Measurements from ENCODE around the gene ARAP1.
A peak's percentile ranks its signal among the peaks of the same experiment; 100 is the strongest.

ARAP1 gene

GRCh38 chr11:72723508-72723907 is 28.7 kb downstream of the ARAP1 start:
- Histone ChIP-seq H3K36me3 (ENCODE audit: control insufficient read depth in 4 of 4, insufficient read depth in 4 of 4, low read length in 3 of 4) (peaks cover 0 to 54% (median 8%) of the 10 kb centered on the region in 4 experiments), H3K27ac (ENCODE audit: insufficient read depth in 1 of 2, low read depth in 1 of 2, low read length in 2 of 2, poor library complexity in 1 of 2, severe bottlenecking in 2 of 2) (peak overlapping the region in 1 of 2 experiments; percentile 50), H3K4me3 (ENCODE audit: control insufficient read depth in 1 of 7, extremely low read depth in 1 of 7, insufficient read depth in 4 of 7, low read depth in 2 of 7, low read length in 6 of 7) (no peak overlapping the region), H3K4me1 (ENCODE audit: control extremely low read depth in 1 of 4, control insufficient read depth in 4 of 4, insufficient read depth in 4 of 4, low read length in 3 of 4) (peaks cover 19 to 74% (median 56%) of the 10 kb centered on the region in 4 experiments), H3K27me3 (replicated peaks in 2 of 5; ENCODE audit: control insufficient read depth in 4 of 5, insufficient read depth in 5 of 5, low read length in 4 of 5) (no peaks in the 10 kb centered on the region), H3K9me3 (ENCODE audit: control extremely low read depth in 1 of 5, control insufficient read depth in 4 of 5, insufficient read depth in 2 of 5, low read depth in 1 of 5, low read length in 4 of 5) (no peaks in the 10 kb centered on the region)
- no peak for DNase-seq
- ChIA-PET CTCF (interaction anchor here (0.7 to 11.1 kb wide), 14 partner anchors 9 to 454 kb away, joined by 3 to 118 read pairs (median 4); partner anchors contain the start of genes ATG16L2 and STARD10), POLR2A (interaction anchor here (0.6 to 1.9 kb wide), 2 partner anchors 73 to 90 kb away, joined by 6 to 7 read pairs; no protein-coding TSS in a partner anchor)
- 82% methylated on average over 4 of the region's 9 CpGs for WGBS (ENCODE audit: insufficient coverage)

DNA sequence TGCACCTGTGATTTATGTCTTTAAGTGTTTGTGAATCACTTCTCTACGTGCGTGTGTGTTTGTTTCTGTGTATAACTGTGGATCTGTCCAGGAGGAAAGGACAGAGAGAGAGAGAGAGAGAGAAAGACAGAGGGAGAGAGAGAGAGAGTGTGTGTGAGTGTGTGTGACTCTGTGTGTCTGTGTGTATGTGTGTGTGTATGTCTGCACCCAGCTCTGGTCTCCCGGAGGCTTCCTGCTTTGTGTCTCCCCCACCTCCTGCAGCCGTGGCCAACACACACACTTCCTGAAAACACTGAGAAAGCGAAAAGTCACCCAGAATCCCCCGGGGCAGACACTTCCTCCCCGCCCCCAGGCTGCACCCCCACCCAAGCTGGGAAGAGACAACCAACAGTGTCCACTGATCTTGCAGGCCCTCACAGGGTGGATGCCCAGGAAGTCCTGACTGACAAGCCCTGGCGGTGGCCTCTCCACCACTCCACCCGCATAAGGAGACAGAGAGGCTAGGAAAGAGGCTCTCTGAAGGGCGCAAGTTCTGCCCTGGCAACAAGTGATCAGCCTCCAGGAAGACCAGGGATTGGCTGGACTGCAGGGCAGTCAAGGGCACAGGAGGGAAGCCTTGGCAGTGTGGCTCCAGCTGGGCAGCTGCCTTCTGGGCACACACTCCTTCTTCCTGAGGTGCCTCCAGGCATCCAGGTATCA is 30.0 kb downstream of the ARAP1 start:
- peak; percentile 90 to 97 (median 95) for DNase-seq
- CTCF ChIA-PET = interaction anchor here (0.8 to 11.1 kb wide), 8 partner anchors 16 to 523 kb away, joined by 3 to 118 read pairs (median 4); partner anchors contain the start of genes ATG16L2 and STARD10
- Histone ChIP-seq H3K27me3 (replicated peaks in 2 of 5; ENCODE audit: control insufficient read depth in 4 of 5, insufficient read depth in 5 of 5, low read length in 4 of 5) (no peaks in the 10 kb centered on the region), H3K27ac (ENCODE audit: insufficient read depth in 1 of 2, low read depth in 1 of 2, low read length in 2 of 2, poor library complexity in 1 of 2, severe bottlenecking in 2 of 2) (peak overlapping the region; percentile 73 to 88), H3K4me3 (ENCODE audit: control insufficient read depth in 1 of 7, extremely low read depth in 1 of 7, insufficient read depth in 4 of 7, low read depth in 2 of 7, low read length in 6 of 7) (peak overlapping the region; percentile 34 to 80 (median 74)), H3K4me1 (ENCODE audit: control extremely low read depth in 1 of 4, control insufficient read depth in 4 of 4, insufficient read depth in 4 of 4, low read length in 3 of 4) (peaks cover 19 to 76% (median 62%) of the 10 kb centered on the region in 4 experiments), H3K9me3 (ENCODE audit: control extremely low read depth in 1 of 5, control insufficient read depth in 4 of 5, insufficient read depth in 2 of 5, low read depth in 1 of 5, low read length in 4 of 5) (no peaks in the 10 kb centered on the region), H3K36me3 (ENCODE audit: control insufficient read depth in 4 of 4, insufficient read depth in 4 of 4, low read length in 3 of 4) (peaks cover 0 to 63% (median 13%) of the 10 kb centered on the region in 4 experiments)
- 0% methylated on average over 7 of the region's 10 CpGs for WGBS (ENCODE audit: insufficient coverage)
- POLR2A ChIA-PET = interaction anchor here (0.7 to 1.9 kb wide), 5 partner anchors 14 to 92 kb away, joined by 3 to 7 read pairs (median 3); partner anchors contain the start of gene ATG16L2

GRCh38 chr11:72721689-72722049 is 30.5 kb downstream of the ARAP1 start:
- Histone ChIP-seq H3K36me3 (ENCODE audit: control insufficient read depth in 4 of 4, insufficient read depth in 4 of 4, low read length in 3 of 4) (peaks cover 0 to 63% (median 14%) of the 10 kb centered on the region in 4 experiments), H3K27me3 (replicated peaks in 2 of 5; ENCODE audit: control insufficient read depth in 4 of 5, insufficient read depth in 5 of 5, low read length in 4 of 5) (no peaks in the 10 kb centered on the region), H3K9me3 (ENCODE audit: control extremely low read depth in 1 of 5, control insufficient read depth in 4 of 5, insufficient read depth in 2 of 5, low read depth in 1 of 5, low read length in 4 of 5) (no peaks in the 10 kb centered on the region), H3K4me1 (ENCODE audit: control extremely low read depth in 1 of 4, control insufficient read depth in 4 of 4, insufficient read depth in 4 of 4, low read length in 3 of 4) (peaks cover 19 to 76% (median 62%) of the 10 kb centered on the region in 4 experiments), H3K27ac (ENCODE audit: insufficient read depth in 1 of 2, low read depth in 1 of 2, low read length in 2 of 2, poor library complexity in 1 of 2, severe bottlenecking in 2 of 2) (peak overlapping the region; percentile 73 to 88), H3K4me3 (ENCODE audit: control insufficient read depth in 1 of 7, extremely low read depth in 1 of 7, insufficient read depth in 4 of 7, low read depth in 2 of 7, low read length in 6 of 7) (peak overlapping the region; percentile 34 to 80 (median 74))
- ChIA-PET POLR2A (interaction anchor here (1.0 to 1.9 kb wide), 2 partner anchors 73 to 91 kb away, joined by 3 to 7 read pairs; no protein-coding TSS in a partner anchor), CTCF (interaction anchor here (4.3 to 11.1 kb wide), 3 partner anchors 17 to 92 kb away, joined by 41 to 118 read pairs (median 108); partner anchors contain the start of genes ATG16L2 and STARD10)
- WGBS (ENCODE audit: insufficient coverage) = 2% methylated on average over 12 of the region's 13 CpGs
- DNase-seq = no peak

DNA sequence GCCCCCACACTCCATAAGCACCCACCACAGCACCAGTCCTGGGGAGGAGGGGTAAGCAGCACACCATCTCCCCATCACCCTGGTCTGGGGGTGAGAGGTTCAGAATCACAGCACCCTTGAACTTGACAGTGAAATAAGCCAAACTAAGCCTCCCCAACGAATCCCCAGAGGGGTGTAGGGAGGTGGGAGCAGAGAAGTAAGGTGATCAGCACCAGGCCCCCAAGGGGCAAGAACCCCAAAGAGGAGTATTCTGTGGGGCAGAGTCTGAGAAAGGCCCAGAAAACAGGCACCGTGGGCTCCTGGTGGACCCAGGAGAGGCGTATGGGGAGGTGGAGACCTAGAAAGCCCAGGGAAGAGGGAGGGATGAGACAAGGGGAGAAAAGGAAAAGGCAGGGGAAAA is 30.9 kb downstream of the ARAP1 start:
- peak overlapping the region; percentile 34 to 80 (median 74) for H3K4me3 ChIP-seq (ENCODE audit: control insufficient read depth in 1 of 7, extremely low read depth in 1 of 7, insufficient read depth in 4 of 7, low read depth in 2 of 7, low read length in 6 of 7)
- no peak for DNase-seq
- H3K27me3 ChIP-seq (replicated peaks in 2 of 5; ENCODE audit: control insufficient read depth in 4 of 5, insufficient read depth in 5 of 5, low read length in 4 of 5) = no peaks in the 10 kb centered on the region
- CTCF ChIA-PET = interaction anchor here (1.1 to 11.1 kb wide), 3 partner anchors 8 to 98 kb away, joined by 3 to 108 read pairs (median 3); no protein-coding TSS in a partner anchor
- peaks cover 19 to 76% (median 62%) of the 10 kb centered on the region in 4 experiments for H3K4me1 ChIP-seq (ENCODE audit: control extremely low read depth in 1 of 4, control insufficient read depth in 4 of 4, insufficient read depth in 4 of 4, low read length in 3 of 4)
- POLR2A ChIA-PET = no interaction called here
- 17% methylated on average over 2 of the region's 3 CpGs for WGBS (ENCODE audit: insufficient coverage)
- H3K9me3 ChIP-seq (ENCODE audit: control extremely low read depth in 1 of 5, control insufficient read depth in 4 of 5, insufficient read depth in 2 of 5, low read depth in 1 of 5, low read length in 4 of 5) = no peaks in the 10 kb centered on the region
- peak overlapping the region; percentile 73 to 88 for H3K27ac ChIP-seq (ENCODE audit: insufficient read depth in 1 of 2, low read depth in 1 of 2, low read length in 2 of 2, poor library complexity in 1 of 2, severe bottlenecking in 2 of 2)
- peaks cover 0 to 65% (median 15%) of the 10 kb centered on the region in 4 experiments for H3K36me3 ChIP-seq (ENCODE audit: control insufficient read depth in 4 of 4, insufficient read depth in 4 of 4, low read length in 3 of 4)

DNA sequence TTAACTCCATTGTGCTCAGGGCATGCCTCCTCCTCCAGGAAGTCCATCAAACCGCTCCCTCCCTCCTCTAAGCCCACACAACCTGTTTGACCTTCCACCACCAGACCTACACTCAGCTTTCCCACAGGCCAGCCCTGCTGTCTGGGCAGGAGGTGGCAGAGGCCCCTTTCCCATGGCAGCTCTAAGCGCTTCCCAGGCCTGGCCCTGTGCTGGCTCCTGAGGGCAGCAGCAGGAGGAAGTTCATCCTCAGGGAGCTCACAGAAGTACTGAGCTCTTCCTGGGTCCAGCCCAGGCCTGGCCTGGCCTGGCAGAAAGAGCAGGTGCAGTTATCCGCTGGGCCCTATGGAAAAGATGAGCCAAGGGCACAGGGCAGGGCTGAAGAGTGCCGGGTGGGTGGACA is 31.4 kb downstream of the ARAP1 start:
- peak overlapping the region in 1 of 2 experiments; percentile 88 for H3K27ac ChIP-seq (ENCODE audit: insufficient read depth in 1 of 2, low read depth in 1 of 2, low read length in 2 of 2, poor library complexity in 1 of 2, severe bottlenecking in 2 of 2)
- WGBS (ENCODE audit: insufficient coverage) = 98% methylated on average over 4 of the region's 4 CpGs
- H3K4me3 ChIP-seq (ENCODE audit: control insufficient read depth in 1 of 7, extremely low read depth in 1 of 7, insufficient read depth in 4 of 7, low read depth in 2 of 7, low read length in 6 of 7) = peak overlapping the region in 6 of 7 experiments; percentile 67 to 80 (median 76)
- H3K9me3 ChIP-seq (ENCODE audit: control extremely low read depth in 1 of 5, control insufficient read depth in 4 of 5, insufficient read depth in 2 of 5, low read depth in 1 of 5, low read length in 4 of 5) = no peaks in the 10 kb centered on the region
- peaks cover 19 to 75% (median 62%) of the 10 kb centered on the region in 4 experiments for H3K4me1 ChIP-seq (ENCODE audit: control extremely low read depth in 1 of 4, control insufficient read depth in 4 of 4, insufficient read depth in 4 of 4, low read length in 3 of 4)
- ChIA-PET CTCF (interaction anchor here (0.8 to 11.1 kb wide), 6 partner anchors 8 to 98 kb away, joined by 3 to 108 read pairs (median 4); no protein-coding TSS in a partner anchor), POLR2A (no interaction called here)
- H3K36me3 ChIP-seq (ENCODE audit: control insufficient read depth in 4 of 4, insufficient read depth in 4 of 4, low read length in 3 of 4) = peaks cover 0 to 62% (median 12%) of the 10 kb centered on the region in 4 experiments
- H3K27me3 ChIP-seq (replicated peaks in 2 of 5; ENCODE audit: control insufficient read depth in 4 of 5, insufficient read depth in 5 of 5, low read length in 4 of 5) = no peaks in the 10 kb centered on the region
- DNase-seq = no peak

- H3K27me3 ChIP-seq (replicated peaks in 2 of 5; ENCODE audit: control insufficient read depth in 4 of 5, insufficient read depth in 5 of 5, low read length in 4 of 5) = no peaks in the 10 kb centered on the region
- H3K9me3 ChIP-seq (ENCODE audit: control extremely low read depth in 1 of 5, control insufficient read depth in 4 of 5, insufficient read depth in 2 of 5, low read depth in 1 of 5, low read length in 4 of 5) = no peaks in the 10 kb centered on the region
- peaks cover 0 to 61% (median 12%) of the 10 kb centered on the region in 4 experiments for H3K36me3 ChIP-seq (ENCODE audit: control insufficient read depth in 4 of 4, insufficient read depth in 4 of 4, low read length in 3 of 4)
- peak overlapping the region in 5 of 7 experiments; percentile 21 to 80 (median 73) for H3K4me3 ChIP-seq (ENCODE audit: control insufficient read depth in 1 of 7, extremely low read depth in 1 of 7, insufficient read depth in 4 of 7, low read depth in 2 of 7, low read length in 6 of 7)
- no peak for DNase-seq
- peak overlapping the region; percentile 35 to 88 for H3K27ac ChIP-seq (ENCODE audit: insufficient read depth in 1 of 2, low read depth in 1 of 2, low read length in 2 of 2, poor library complexity in 1 of 2, severe bottlenecking in 2 of 2)
- POLR2A ChIA-PET = no interaction called here
- WGBS (ENCODE audit: insufficient coverage) = 35% methylated on average over 3 of the region's 3 CpGs
- CTCF ChIA-PET = interaction anchor here (0.8 to 1.4 kb wide), 4 partner anchors 21 to 99 kb away, joined by 3 to 4 read pairs (median 4); no protein-coding TSS in a partner anchor
- H3K4me1 ChIP-seq (ENCODE audit: control extremely low read depth in 1 of 4, control insufficient read depth in 4 of 4, insufficient read depth in 4 of 4, low read length in 3 of 4) = peaks cover 19 to 68% (median 58%) of the 10 kb centered on the region in 4 experiments
Measured at GRCh38 chr11:72720047-72720446, 32.2 kb downstream of the ARAP1 start.

Measured in common myeloid progenitor, CD34-positive (primary cell).